ENCODE data around the gene APH1B. TPM values are rescaled to one million over a fixed set of nuclear protein-coding genes. Genes with fewer than 3 reads are reported as not detected.

Gene APH1B
- polyA plus RNA-seq, 1 experiment, result 12.6 TPM

- Histone ChIP-seq H3K27me3 (ENCODE audit: control insufficient read depth, insufficient read depth, low read length) (no peaks in the 10 kb centered on the region), H3K36me3 (ENCODE audit: control insufficient read depth, insufficient read depth, low read length) (0 out of 2 replicates have a peak, but pooled peaks cover 2% of the 10 kb centered on the region), H3K4me3 (ENCODE audit: low read depth, low read length) (no peak overlapping the region)
- ChIA-PET CTCF (interaction anchor here (1.1 to 6.0 kb wide), 6 partner anchors 14 to 775 kb away, joined by 3 to 69 read pairs (median 6); no protein-coding TSS in a partner anchor), POLR2A (no interaction called here)
- TF ChIP-seq, protein P1, sequence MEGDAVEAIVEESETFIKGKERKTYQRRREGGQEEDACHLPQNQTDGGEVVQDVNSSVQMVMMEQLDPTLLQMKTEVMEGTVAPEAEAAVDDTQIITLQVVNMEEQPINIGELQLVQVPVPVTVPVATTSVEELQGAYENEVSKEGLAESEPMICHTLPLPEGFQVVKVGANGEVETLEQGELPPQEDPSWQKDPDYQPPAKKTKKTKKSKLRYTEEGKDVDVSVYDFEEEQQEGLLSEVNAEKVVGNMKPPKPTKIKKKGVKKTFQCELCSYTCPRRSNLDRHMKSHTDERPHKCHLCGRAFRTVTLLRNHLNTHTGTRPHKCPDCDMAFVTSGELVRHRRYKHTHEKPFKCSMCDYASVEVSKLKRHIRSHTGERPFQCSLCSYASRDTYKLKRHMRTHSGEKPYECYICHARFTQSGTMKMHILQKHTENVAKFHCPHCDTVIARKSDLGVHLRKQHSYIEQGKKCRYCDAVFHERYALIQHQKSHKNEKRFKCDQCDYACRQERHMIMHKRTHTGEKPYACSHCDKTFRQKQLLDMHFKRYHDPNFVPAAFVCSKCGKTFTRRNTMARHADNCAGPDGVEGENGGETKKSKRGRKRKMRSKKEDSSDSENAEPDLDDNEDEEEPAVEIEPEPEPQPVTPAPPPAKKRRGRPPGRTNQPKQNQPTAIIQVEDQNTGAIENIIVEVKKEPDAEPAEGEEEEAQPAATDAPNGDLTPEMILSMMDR (IDR thresholded peaks at IDR 0.05; ENCODE audit: insufficient read depth, low read depth, low read length), result no peak
- DNase-seq (ENCODE audit: low read depth), result no peak
These were observed 14.8 kb downstream of the APH1B start for GRCh38 chr15:63292241-63292640.

DNA sequence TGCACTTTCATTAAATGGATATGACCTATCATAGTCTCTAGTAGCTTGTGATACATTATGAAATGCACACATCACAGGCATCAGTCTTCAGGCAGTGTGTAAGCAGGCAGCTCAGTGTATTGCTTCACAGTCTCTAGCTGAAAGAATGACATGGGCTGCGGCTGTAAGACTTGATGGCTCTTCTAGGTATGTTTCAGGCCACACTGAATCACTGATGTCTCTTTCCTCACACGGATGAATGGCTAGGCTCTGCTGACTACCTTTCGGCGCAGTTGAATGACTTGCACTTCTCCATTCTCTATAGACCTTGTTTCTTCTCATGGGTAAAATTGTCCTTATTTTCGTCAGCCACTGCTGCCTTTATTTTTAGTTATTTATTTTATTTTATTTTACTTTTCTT is 15.4 kb downstream of the APH1B start:
- DNase-seq (ENCODE audit: low read depth), result no peak
- POLR2A ChIA-PET, result no interaction called here
- TF ChIP-seq, protein P1 (IDR thresholded peaks at IDR 0.05; ENCODE audit: insufficient read depth, low read depth, low read length), result no peak
- CTCF ChIA-PET, result interaction anchor here (0.7 to 6.0 kb wide), 6 partner anchors 75 to 775 kb away, joined by 3 to 69 read pairs (median 6); no protein-coding TSS in a partner anchor
- no peak overlapping the region for H3K4me3 ChIP-seq (ENCODE audit: low read depth, low read length)
- no peaks in the 10 kb centered on the region for H3K27me3 ChIP-seq (ENCODE audit: control insufficient read depth, insufficient read depth, low read length)
- 0 out of 2 replicates have a peak, but pooled peaks cover 2% of the 10 kb centered on the region for H3K36me3 ChIP-seq (ENCODE audit: control insufficient read depth, insufficient read depth, low read length)

- POLR2A ChIA-PET, result interaction anchor here (0.6 kb wide), 1 partner anchor 169 kb away, joined by 3 read pairs; no protein-coding TSS in a partner anchor
These were observed 17.0 kb downstream of the APH1B start for GRCh38 chr15:63294359-63294758.

GRCh38 chr15:63295341-63295740 is 17.9 kb downstream of the APH1B start:
- DNase-seq (ENCODE audit: low read depth), result no peak
- TF ChIP-seq, protein P1 (IDR thresholded peaks at IDR 0.05; ENCODE audit: insufficient read depth, low read depth, low read length), result no peak
- CTCF ChIA-PET, result interaction anchor here (1.3 kb wide), 1 partner anchor 96 kb away, joined by 3 read pairs; no protein-coding TSS in a partner anchor
- Histone ChIP-seq H3K27me3 (ENCODE audit: control insufficient read depth, insufficient read depth, low read length) (no peaks in the 10 kb centered on the region), H3K36me3 (ENCODE audit: control insufficient read depth, insufficient read depth, low read length) (peaks cover 6% of the 10 kb centered on the region; the same call in 1 of the 2 replicates), H3K4me3 (ENCODE audit: low read depth, low read length) (no peak overlapping the region)
- POLR2A ChIA-PET, result no interaction called here

More at GRCh38 chr15:63294359-63294758, 17.0 kb downstream of the APH1B start:
- no peaks in the 10 kb centered on the region for H3K27me3 ChIP-seq (ENCODE audit: control insufficient read depth, insufficient read depth, low read length)
- H3K4me3 ChIP-seq (ENCODE audit: low read depth, low read length), result no peak overlapping the region
- TF ChIP-seq, protein P1 (IDR thresholded peaks at IDR 0.05; ENCODE audit: insufficient read depth, low read depth, low read length), result no peak
- 0 out of 2 replicates have a peak, but pooled peaks cover 4% of the 10 kb centered on the region for H3K36me3 ChIP-seq (ENCODE audit: control insufficient read depth, insufficient read depth, low read length)
- CTCF ChIA-PET, result interaction anchor here (1.0 to 1.5 kb wide), 5 partner anchors 12 to 108 kb away, joined by 3 to 7 read pairs (median 3); no protein-coding TSS in a partner anchor
- no peak for DNase-seq (ENCODE audit: low read depth)

GRCh38 chr15:63296195-63296594 is 18.8 kb downstream of the APH1B start:
- POLR2A ChIA-PET, result no interaction called here
- no peak for DNase-seq (ENCODE audit: low read depth)
- Histone ChIP-seq H3K4me3 (ENCODE audit: low read depth, low read length) (no peak overlapping the region), H3K36me3 (ENCODE audit: control insufficient read depth, insufficient read depth, low read length) (peaks cover 6% of the 10 kb centered on the region; the same call in 1 of the 2 replicates), H3K27me3 (ENCODE audit: control insufficient read depth, insufficient read depth, low read length) (no peaks in the 10 kb centered on the region)
- TF ChIP-seq, protein P1 (IDR thresholded peaks at IDR 0.05; ENCODE audit: insufficient read depth, low read depth, low read length), result no peak
- CTCF ChIA-PET, result no interaction called here

Data from BJ (cell line).